T-helper 1 cell (primary cell): ENCODE results near the gene PUS1.
"Not testable (repeated sequence)": the region's sequence is repeated elsewhere in the genome, so short reads cannot be mapped to it uniquely, and the experiment has no call there.

ENCODE experiments used
- DNase-seq, 5 donors: peaks; one replicate each; pipeline ENCODE4 v3.0.0-alpha.2; 2012 to 2020

Gene PUS1

DNA sequence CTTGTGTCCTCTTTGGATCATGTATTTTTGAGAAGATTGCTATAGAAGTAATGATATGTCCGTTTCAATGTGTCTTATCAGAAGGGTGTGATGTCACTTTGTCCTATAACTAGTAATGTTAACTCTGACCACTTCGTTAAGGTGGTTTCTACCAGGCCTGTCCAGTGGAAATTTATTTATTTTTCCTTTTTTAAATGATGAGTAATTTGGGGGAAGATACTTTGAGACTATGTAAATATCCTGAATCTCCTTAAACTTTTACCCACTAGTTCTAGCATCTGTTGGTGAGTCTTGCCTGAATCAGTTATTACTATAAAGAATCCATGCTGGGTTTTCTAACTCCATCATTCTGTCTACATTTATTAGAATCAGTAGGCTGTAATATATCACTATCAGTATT, 36.0 kb downstream of the PUS1 start:
- DNase-seq: no peak

DNA sequence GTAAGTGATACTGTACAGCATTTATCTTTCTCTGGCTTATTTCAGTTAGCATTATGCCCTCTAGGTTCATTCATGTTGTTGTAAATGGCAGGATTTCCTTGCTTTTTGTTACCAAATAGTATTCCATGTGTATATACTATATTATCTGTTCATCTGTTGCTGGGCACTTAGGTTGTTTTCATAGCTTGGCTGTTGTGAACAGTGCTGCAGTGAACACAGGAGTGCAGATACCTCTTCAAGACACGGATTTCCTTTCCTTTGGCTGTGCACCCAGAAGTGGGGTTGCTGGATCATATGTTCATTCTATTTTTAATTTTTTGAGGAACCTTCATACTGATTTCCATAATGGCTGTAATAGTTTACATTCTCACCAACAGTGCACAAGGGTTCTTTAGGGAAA, 42.1 kb downstream of the PUS1 start:
- no peak for DNase-seq

GRCh38 chr12:131975228-131975627, 46.2 kb downstream of the PUS1 start:
- no peak for DNase-seq

GRCh38 chr12:131979606-131980005, 50.5 kb downstream of the PUS1 start:
- no peak for DNase-seq

GRCh38 chr12:131980263-131980662, 51.2 kb downstream of the PUS1 start:
- DNase-seq: no peak

- DNase-seq: no peak
Observed at GRCh38 chr12:131981388-131981787, 52.3 kb downstream of the PUS1 start.

- no peak for DNase-seq
Observed at GRCh38 chr12:131982041-131982440, 53.0 kb downstream of the PUS1 start.

- DNase-seq: no peak
Observed at GRCh38 chr12:131983026-131983425, 54.0 kb downstream of the PUS1 start.

GRCh38 chr12:131983554-131983953, 54.5 kb downstream of the PUS1 start:
- DNase-seq: no peak

- DNase-seq: no peak
Observed at GRCh38 chr12:131984334-131984733, 55.3 kb downstream of the PUS1 start.

DNA sequence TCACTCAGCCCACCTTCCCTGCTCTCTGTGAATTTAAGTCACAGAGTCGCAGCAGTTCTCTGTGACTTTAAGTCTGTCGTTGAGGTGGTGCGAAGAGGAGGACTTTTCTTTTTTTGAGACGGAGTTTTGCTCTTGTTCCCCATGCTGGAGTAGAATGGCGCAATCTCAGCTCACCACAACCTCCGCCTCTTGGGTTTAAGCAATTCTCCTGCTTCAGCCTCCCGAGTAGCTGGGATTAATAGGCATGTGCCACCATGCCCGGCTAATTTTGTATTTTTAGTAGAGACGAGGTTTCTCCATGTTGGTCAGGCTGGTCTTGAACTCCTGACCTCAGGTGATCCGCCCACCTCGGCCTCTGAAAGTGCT, 56.4 kb downstream of the PUS1 start:
- not testable (repeated sequence) for DNase-seq

DNA sequence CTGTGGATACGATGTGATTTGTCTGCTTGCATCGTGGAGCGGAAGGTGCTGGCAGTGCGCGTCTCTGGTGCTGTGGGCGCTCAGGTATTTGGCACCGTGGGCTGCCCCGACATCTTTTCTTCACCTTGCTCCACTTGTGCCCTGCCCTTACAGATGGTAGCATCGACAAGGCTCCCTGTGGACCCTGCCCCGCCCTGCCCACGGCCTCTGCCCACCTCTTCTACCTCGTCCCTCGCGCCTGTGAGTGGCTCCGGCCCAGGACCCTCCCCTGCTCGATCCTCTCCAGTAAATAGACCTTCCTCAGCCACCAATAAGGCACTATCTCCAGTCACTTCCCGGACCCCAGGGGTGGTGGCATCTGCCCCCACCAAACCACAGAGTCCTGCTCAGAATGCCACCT, 57.3 kb downstream of the PUS1 start:
- no peak for DNase-seq

GRCh38 chr12:131986910-131987309, 57.8 kb downstream of the PUS1 start:
- DNase-seq: no peak

DNA sequence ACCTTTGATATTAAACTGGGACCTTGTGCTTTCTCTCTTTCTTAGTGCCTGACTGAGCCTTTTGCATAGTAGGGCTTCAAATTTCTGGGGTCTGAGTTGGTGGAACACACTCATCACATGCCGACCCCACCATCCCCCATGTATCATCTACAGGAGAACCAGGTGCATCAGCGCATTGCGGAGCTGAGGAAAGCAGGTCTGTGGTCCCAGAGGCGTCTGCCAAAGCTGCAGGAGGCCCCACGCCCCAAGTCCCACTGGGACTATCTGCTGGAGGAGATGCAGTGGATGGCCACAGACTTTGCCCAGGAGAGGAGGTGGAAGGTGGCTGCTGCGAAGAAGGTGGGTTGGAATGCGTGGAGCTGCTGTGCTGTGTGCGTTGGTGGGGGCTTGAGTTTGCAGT, 58.5 kb downstream of the PUS1 start:
- no peak for DNase-seq

DNA sequence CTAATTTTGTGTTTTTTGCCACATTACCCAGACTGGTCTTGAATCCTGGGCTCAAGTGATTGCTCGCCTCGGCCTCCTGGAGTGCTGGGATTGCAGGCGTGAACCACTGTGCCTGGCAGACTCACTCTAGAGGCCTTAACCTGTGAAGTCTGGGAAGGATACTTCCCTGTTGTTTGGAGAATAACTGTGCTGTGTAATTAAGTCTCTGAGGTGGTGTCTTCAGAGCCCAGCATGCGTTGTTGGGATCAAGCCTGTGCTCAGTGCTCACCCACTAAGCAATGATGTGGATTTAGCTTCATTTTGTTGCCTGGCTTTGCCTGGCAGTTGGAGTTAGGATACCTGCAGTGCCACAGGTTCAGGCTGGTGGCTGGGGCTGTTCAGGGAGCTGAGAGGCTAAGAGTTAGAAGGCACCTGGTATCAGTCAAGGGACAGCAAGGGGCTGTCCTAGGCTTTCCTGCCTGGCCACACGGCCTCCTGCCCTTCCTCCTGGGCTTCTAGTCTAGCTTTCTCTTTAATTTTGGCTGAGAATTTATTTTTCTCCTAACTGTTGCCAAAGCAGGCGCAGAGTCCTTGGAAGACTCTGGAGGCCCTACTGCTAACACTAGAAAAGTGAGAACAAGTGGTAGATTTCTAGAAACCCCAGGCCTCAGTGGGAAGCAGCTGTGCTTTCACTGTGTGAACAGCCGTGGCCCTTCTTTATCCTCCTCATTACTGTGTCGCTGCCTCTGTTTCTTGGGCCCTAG, 59.1 kb downstream of the PUS1 start:
- no peak for DNase-seq

DNA sequence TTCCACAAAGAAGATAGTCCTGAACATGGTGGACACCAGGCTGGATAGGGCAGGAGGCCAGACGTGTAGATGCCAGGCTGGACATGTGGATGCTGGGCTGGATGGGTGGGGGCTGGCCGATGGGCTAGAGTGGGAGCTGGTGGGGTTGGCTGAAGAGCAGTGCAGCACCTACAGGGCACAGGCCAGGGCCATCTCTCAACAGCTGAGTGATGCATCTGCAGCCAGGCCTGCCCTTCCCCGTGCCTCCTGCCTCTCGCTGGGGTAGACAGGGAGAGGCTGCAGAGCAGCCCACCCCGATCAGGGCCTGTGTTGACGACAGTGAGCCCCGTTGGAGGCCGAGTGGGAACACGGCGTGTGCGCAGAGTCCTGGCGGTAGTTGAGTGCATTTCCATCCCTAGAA, 59.9 kb downstream of the PUS1 start:
- DNase-seq: no peak

DNA sequence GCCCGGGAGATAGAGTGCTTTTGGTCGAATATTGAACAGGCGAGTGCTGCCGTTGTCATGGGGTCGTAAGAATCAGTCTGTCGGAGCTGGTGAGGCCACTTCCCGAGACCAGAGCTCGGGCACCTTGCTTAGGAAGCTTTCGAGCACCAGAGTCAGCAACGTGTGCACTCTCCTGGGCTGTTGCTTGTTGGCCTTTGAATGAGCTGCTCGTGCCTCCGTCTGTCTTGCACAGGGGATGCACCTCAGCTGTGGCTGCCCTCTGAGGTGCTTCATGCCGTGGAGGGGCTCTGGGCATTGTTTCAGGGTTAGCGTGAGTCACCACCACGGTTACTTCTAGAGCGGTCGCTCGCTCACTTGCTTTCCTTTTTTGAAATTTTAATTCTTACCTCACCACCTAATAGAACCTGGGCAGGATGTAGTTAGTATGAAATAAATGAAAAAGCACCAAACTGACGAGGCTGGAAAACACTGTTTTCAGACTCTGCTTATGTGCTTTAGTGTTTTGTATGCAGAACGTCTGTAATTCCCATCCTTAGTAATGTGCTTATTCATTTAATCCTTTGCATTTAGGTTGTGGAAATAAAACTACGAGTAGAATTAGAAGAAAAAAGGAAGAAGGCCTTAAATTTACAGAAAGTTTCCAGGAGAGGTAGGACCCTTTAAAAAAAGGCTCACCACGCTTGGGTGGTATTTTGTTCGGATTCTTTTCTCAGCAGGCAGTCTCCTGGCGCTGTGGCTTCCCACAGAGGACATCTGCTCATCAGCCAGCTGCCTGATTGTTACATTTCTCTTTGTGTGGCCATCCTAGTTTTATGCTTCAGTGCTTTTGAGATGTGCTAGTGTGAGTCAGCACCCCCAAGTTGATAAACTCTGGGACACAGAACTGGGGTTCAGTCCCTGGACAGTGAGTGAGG, 61.2 kb downstream of the PUS1 start:
- DNase-seq: no peak

- DNase-seq: no peak
Observed at GRCh38 chr12:131990980-131991305, 61.9 kb downstream of the PUS1 start.

GRCh38 chr12:131991816-131992430, 62.8 kb downstream of the PUS1 start:
- DNase-seq: no peak

DNA sequence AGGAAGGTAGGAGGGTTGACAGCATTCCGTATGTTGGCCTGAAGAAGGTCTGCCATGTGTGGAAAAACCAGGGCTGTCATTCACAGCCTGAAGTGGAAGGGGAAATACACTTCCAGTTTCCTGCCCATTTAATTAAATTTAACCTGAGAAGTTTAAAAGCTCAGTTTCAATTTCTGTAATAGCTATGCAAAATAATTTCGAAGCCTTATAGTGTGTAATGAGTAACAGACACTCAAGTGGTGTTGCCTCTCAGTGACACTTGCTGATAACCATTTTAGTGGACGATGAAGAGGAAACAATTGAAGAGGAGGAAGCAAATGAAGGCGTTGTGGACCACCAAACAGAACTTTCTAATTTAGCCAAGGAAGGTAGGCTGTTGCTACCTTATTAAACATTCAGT, 65.5 kb downstream of the PUS1 start:
- DNase-seq: no peak
